SU-DHL-6 (cell line): Measurements from ENCODE around the gene NUDT3.

Source experiments
- H2AFZ ChIP-seq: fragments of 200-600 bp; sonication (generic); 2 replicates; pipeline ENCODE4 v1.6.1; 2014; ENCODE audit warnings: low read depth, mild to moderate bottlenecking, moderate library complexity, mixed read lengths, antibody characterized with exemption, low read length; ENCODE audit not compliant: severe bottlenecking
- H3F3A ChIP-seq: fragments of 200-600 bp; shearing (Covaris generic); 2 replicates; pipeline ENCODE4 v1.6.0; 2016; ENCODE audit warnings: antibody characterized with exemption, mild to moderate bottlenecking; ENCODE audit not compliant: insufficient read depth
- H3K27ac ChIP-seq: fragments of 200-600 bp; sonication (generic); 2 replicates; pipeline ENCODE4 v1.5.1; 2016; ENCODE audit warnings: low read depth, mild to moderate bottlenecking, low read length, moderate library complexity, mixed read lengths
- H3K27me3 ChIP-seq: fragments of 200-600 bp; sonication (generic), shearing (Covaris generic); 2 replicates; pipeline ENCODE4 v1.6.0; 2014; ENCODE audit warnings: mild to moderate bottlenecking, low read length
- H3K36me3 ChIP-seq: fragments of 200-600 bp; sonication (generic); 2 replicates; pipeline ENCODE4 v1.6.1; 2014; ENCODE audit warnings: mild to moderate bottlenecking, low read length, mixed read lengths
- H3K4me2 ChIP-seq: fragments of 300-600, 200-600 bp; shearing (Covaris generic), sonication (generic); 2 replicates; pipeline ENCODE4 v1.6.0; 2014; ENCODE audit warnings: low read length, low read depth, mild to moderate bottlenecking; ENCODE audit not compliant: poor library complexity, severe bottlenecking
- H3K4me3 ChIP-seq: fragments of 200-600 bp; sonication (generic); 2 replicates; pipeline ENCODE4 v1.5.1; 2014; ENCODE audit warnings: antibody characterized with exemption, low read length, mild to moderate bottlenecking, mixed read lengths; ENCODE audit not compliant: insufficient read depth, poor library complexity, severe bottlenecking
- H3K79me2 ChIP-seq: fragments of 200-600 bp; sonication (generic); 2 replicates; pipeline ENCODE4 v1.6.1; 2014; ENCODE audit warnings: mild to moderate bottlenecking, low read length, moderate library complexity; ENCODE audit not compliant: insufficient read depth
- H3K9ac ChIP-seq: fragments of 200-600 bp; sonication (generic); 2 replicates; pipeline ENCODE4 v1.7.0; 2014; ENCODE audit warnings: mild to moderate bottlenecking, low read length
- H3K9me2 ChIP-seq: fragments of 200-600 bp; sonication (generic); replicated peaks from 2 replicates; pipeline ENCODE4 v1.6.1; 2014; ENCODE audit warnings: low read length; ENCODE audit not compliant: insufficient read depth
- H3K9me3 ChIP-seq: fragments of 200-600 bp; sonication (generic); 2 replicates; pipeline ENCODE4 v1.6.1; 2014; ENCODE audit warnings: low read length, mixed read lengths; ENCODE audit not compliant: insufficient read depth
- H4K20me1 ChIP-seq: fragments of 200-600 bp; sonication (generic); 2 replicates; pipeline ENCODE4 v1.6.1; 2014; ENCODE audit warnings: low read depth, mild to moderate bottlenecking, antibody characterized with exemption, low read length, moderate library complexity, mixed read lengths
- EZH2phosphoT487 ChIP-seq: fragments of 200-600 bp; sonication (generic), shearing (Covaris generic); conservative IDR thresholded peaks from 2 replicates; pipeline ENCODE4 v1.6.1; 2018; ENCODE audit warnings: mild to moderate bottlenecking, antibody characterized with exemption, low read length, moderate library complexity, mixed read lengths
- TF ChIP-seq, protein P1 (sequence below): fragments of 200-600 bp; sonication (generic); IDR thresholded peaks from one replicate; pipeline ENCODE4 v1.5.1; 2017; ENCODE audit warnings: antibody characterized with exemption, mild to moderate bottlenecking, low read length, moderate library complexity; ENCODE audit not compliant: insufficient read depth, poor library complexity, severe bottlenecking

NUDT3 gene

DNA sequence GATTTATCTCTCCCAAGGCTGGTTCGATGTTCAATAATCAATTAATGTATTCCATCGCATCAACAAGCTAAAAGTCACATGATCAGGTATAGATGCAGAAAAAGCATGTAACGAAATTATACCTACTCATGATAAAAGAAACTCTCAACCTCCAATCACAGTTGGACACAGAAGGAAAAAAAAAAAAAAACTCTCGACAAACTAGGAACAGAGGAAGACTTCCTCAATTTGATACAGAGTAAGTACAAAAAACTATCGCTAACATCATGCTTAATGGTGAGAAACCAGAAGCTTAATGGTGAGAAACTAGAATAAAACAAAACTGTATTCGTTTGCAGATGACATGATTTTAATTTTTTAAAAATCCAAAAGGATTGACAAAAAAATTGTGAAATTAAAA is 81.7 kb downstream of the NUDT3 start:
- Histone ChIP-seq H3F3A (peaks cover 7% of the 10 kb centered on the region; the same call in 1 of the 2 replicates), H2AFZ (no peak overlapping the region), H3K9ac (no peak overlapping the region), H3K27me3 (no peaks in the 10 kb centered on the region), H3K9me2 (no peaks in the 10 kb centered on the region), H3K4me2 (no peak overlapping the region), H3K79me2 (peaks cover 78% of the 10 kb centered on the region), H3K27ac (no peak overlapping the region), H3K9me3 (no peaks in the 10 kb centered on the region), H4K20me1 (peaks cover 13% of the 10 kb centered on the region; the same call in 1 of the 2 replicates), H3K4me3 (no peak overlapping the region), H3K36me3 (no peaks in the 10 kb centered on the region)
- TF ChIP-seq EZH2phosphoT487 = no peak
- TF ChIP-seq, protein P1, sequence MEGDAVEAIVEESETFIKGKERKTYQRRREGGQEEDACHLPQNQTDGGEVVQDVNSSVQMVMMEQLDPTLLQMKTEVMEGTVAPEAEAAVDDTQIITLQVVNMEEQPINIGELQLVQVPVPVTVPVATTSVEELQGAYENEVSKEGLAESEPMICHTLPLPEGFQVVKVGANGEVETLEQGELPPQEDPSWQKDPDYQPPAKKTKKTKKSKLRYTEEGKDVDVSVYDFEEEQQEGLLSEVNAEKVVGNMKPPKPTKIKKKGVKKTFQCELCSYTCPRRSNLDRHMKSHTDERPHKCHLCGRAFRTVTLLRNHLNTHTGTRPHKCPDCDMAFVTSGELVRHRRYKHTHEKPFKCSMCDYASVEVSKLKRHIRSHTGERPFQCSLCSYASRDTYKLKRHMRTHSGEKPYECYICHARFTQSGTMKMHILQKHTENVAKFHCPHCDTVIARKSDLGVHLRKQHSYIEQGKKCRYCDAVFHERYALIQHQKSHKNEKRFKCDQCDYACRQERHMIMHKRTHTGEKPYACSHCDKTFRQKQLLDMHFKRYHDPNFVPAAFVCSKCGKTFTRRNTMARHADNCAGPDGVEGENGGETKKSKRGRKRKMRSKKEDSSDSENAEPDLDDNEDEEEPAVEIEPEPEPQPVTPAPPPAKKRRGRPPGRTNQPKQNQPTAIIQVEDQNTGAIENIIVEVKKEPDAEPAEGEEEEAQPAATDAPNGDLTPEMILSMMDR = no peak

DNA sequence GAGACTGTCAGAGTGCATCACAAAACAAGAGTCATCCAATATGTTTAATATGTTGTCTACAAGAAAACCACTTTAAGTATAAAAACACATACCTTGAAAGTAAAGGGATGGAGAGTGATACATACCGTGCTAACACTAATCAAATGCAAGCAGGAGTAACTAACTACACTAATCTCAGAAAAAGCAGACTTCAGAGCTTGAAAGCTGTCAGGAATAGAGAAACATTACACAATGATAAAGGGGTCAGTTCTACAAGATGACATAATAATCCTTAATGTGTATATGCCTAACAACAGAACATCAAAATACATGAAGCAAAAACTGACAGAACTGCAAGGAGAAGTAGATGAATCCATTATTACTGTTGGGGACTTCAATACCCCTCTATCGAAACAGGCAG is 84.0 kb downstream of the NUDT3 start:
- no peak overlapping the region for H2AFZ ChIP-seq
- H3K9me3 ChIP-seq = no peaks in the 10 kb centered on the region
- H3K9me2 ChIP-seq = no peaks in the 10 kb centered on the region
- H3K4me3 ChIP-seq = no peak overlapping the region
- H3K36me3 ChIP-seq = no peaks in the 10 kb centered on the region
- no peak overlapping the region for H3K27ac ChIP-seq
- peaks cover 7% of the 10 kb centered on the region; the same call in 1 of the 2 replicates for H4K20me1 ChIP-seq
- no peaks in the 10 kb centered on the region for H3K27me3 ChIP-seq
- no peak overlapping the region for H3K4me2 ChIP-seq
- H3K79me2 ChIP-seq = peaks cover 76% of the 10 kb centered on the region
- no peaks in the 10 kb centered on the region for H3F3A ChIP-seq
- TF ChIP-seq EZH2phosphoT487 = no peak
- TF ChIP-seq, protein P1 = no peak
- no peak overlapping the region for H3K9ac ChIP-seq

DNA sequence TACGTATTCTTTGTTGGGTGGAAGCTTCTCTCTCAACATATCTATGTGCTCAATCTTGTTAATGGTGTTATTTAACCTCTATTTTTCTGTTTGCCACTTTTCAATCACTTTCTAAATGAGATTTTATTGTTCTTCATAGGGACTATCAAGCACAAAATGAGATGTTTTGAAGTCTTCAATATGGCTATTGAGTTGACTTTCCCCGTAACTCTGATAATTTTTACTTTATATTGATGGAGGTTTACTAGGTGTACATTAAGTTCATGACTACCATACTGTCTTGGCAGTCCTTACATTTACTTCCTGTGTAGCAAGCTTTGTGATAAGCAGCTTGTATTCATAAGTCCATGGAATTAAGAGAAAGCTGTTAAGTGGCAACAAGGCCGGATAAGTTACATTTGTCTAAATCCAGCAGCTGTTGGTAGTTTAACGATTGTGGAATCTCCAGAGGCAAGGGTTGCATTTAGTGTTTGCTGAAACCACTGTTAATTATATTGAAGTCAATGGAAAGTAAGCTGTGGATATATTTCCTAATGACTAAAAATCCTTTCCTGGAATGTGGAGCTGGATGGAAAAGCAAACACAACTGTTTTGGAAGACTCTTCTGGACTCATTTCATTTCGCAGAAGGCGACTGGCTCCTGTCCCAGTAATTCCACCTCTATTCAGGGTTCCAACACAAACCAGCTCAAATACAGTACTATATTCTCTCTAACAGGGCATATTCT is 86.3 kb downstream of the NUDT3 start:
- Histone ChIP-seq H3K9me3 (no peaks in the 10 kb centered on the region), H2AFZ (no peak overlapping the region), H3K9me2 (no peaks in the 10 kb centered on the region), H3K9ac (no peak overlapping the region), H3K4me2 (no peak overlapping the region), H3K27me3 (no peaks in the 10 kb centered on the region), H3K36me3 (no peaks in the 10 kb centered on the region), H3K4me3 (no peak overlapping the region), H3K27ac (no peak overlapping the region), H4K20me1 (peaks cover 7% of the 10 kb centered on the region), H3K79me2 (peaks cover 66% of the 10 kb centered on the region), H3F3A (no peaks in the 10 kb centered on the region)
- TF ChIP-seq, protein P1 = no peak
- no peak for TF ChIP-seq EZH2phosphoT487
